H1 (cell line): ENCODE measurements around the gene ZSCAN10. TPM values are rescaled to one million over a fixed set of nuclear protein-coding genes. Genes with fewer than 3 reads are reported as not detected.
"Not testable (repeated sequence)": the region's sequence is repeated elsewhere in the genome, so short reads cannot be mapped to it uniquely, and the experiment has no call there.

Experiments used
- CTCF ChIA-PET: fragments of 300-600 bp; sonication (Branson Sonifier 250); formaldehyde crosslinking; loops from one replicate; lab custom pipeline; 2021; ENCODE audit not compliant: partially characterized antibody; lab: Charles Lee
- POLR2A ChIA-PET: fragments of 300-600 bp; sonication (Branson Sonifier 250); formaldehyde crosslinking; loops from one replicate; lab custom pipeline; 2021; ENCODE audit warnings: inconsistent platforms; ENCODE audit not compliant: partially characterized antibody; lab: Charles Lee
- DNase-seq, 2 experiments: peaks; one replicate each; pipeline versions ENCODE4 v3.0.0 to v3.0.0-alpha.2; 2010 to 2022; ENCODE audit warnings: low spot score in 2 of 2, low read depth in 1 of 2, mixed read lengths in 1 of 2
- FAIRE-seq: peaks from 2 replicates; lab custom pipeline; 2011; peaks lifted over from hg19 to GRCh38; lab: Jason Lieb, UNC
- H2AFZ ChIP-seq: 2 replicates; pipeline ENCODE4 v1.8.1; 2012; ENCODE audit warnings: low read length, inconsistent platforms
- H2AK5ac ChIP-seq: 2 replicates; pipeline ENCODE4 v1.6.1; 2013; ENCODE audit warnings: low read depth, low read length
- H2BK120ac ChIP-seq: replicated peaks from 2 replicates; pipeline ENCODE3; 2013; ENCODE audit warnings: low read depth, low read length, inconsistent platforms
- H2BK12ac ChIP-seq: 2 replicates; pipeline ENCODE4 v1.6.1; 2013; ENCODE audit warnings: low read depth, low read length
- H2BK15ac ChIP-seq: 2 replicates; pipeline ENCODE4 v1.6.1; 2013; ENCODE audit warnings: low read length
- H2BK20ac ChIP-seq: 2 replicates; pipeline ENCODE4 v1.6.1; 2013; ENCODE audit warnings: low read length
- H2BK5ac ChIP-seq: 2 replicates; pipeline ENCODE4 v1.6.1; 2013; ENCODE audit warnings: low read depth, low read length
- H3K14ac ChIP-seq: 2 replicates; pipeline ENCODE4 v1.6.1; 2013; ENCODE audit warnings: inconsistent platforms; ENCODE audit not compliant: insufficient read length
- H3K18ac ChIP-seq: 2 replicates; pipeline ENCODE4 v1.6.1; 2013; ENCODE audit warnings: low read length; ENCODE audit errors: extremely low read depth
- H3K23ac ChIP-seq: 2 replicates; pipeline ENCODE4 v1.6.1; 2013; ENCODE audit warnings: inconsistent platforms; ENCODE audit not compliant: insufficient read length
- H3K23me2 ChIP-seq: 2 replicates; pipeline ENCODE4 v1.6.1; 2013; ENCODE audit warnings: low read depth, low read length
- H3K27ac ChIP-seq: 2 replicates; pipeline ENCODE4 v1.6.1; 2011; ENCODE audit warnings: low read depth, low read length, inconsistent platforms
- H3K27me3 ChIP-seq, 4 experiments: replicated peaks in 1 of 4; 1 replicate in 1 of 4; 2 replicates in 3 of 4; pipeline versions ENCODE4 v1.6.1 to v1.8.1; 2011 to 2013; ENCODE audit warnings: low read length in 3 of 4, mild to moderate bottlenecking in 3 of 4, inconsistent platforms in 2 of 4, mixed read lengths in 2 of 4, moderate library complexity in 1 of 4; ENCODE audit not compliant: control insufficient read depth in 3 of 4, insufficient read depth in 3 of 4; ENCODE audit errors: extremely low read depth in 1 of 4
- H3K36me3 ChIP-seq, 4 experiments: 2 replicates each; pipeline versions ENCODE4 v1.6.1 to v1.8.1; 2011 to 2013; ENCODE audit warnings: mild to moderate bottlenecking in 4 of 4, low read length in 3 of 4, moderate library complexity in 2 of 4, control low read depth in 1 of 4, inconsistent platforms in 1 of 4; ENCODE audit not compliant: insufficient read depth in 4 of 4, control insufficient read depth in 2 of 4
- H3K4ac ChIP-seq: replicated peaks from 2 replicates; pipeline ENCODE3; 2013; ENCODE audit warnings: low read length, low read depth, mixed read lengths, inconsistent platforms; ENCODE audit not compliant: insufficient read length
- H3K4me1 ChIP-seq, 4 experiments: replicated peaks in 1 of 4; 1 replicate in 1 of 4; 2 replicates in 3 of 4; pipeline versions ENCODE4 v1.6.1 to v1.8.1; 2011 to 2013; ENCODE audit warnings: low read length in 3 of 4, inconsistent platforms in 2 of 4, mixed read lengths in 1 of 4; ENCODE audit not compliant: insufficient read depth in 4 of 4, control insufficient read depth in 3 of 4
- H3K4me2 ChIP-seq, 2 experiments: 2 replicates each; pipeline versions ENCODE4 v1.6.1 to v1.8.1; 2011 to 2013; ENCODE audit warnings: low read depth in 2 of 2, low read length in 2 of 2, control low read depth in 1 of 2, inconsistent platforms in 1 of 2, mild to moderate bottlenecking in 1 of 2; ENCODE audit not compliant: insufficient read depth in 1 of 2
- H3K4me3 ChIP-seq, 4 experiments: fragments of 200-600, 300-600 bp in 1 of 4; sonication (generic), shearing (Covaris generic), sonication (Bioruptor Twin) in 1 of 4; 2 replicates each; pipeline versions ENCODE4 v1.5.1 to v1.8.1; 2011 to 2016; ENCODE audit warnings: low read length in 4 of 4, low read depth in 3 of 4, control low read depth in 2 of 4, inconsistent platforms in 2 of 4, mild to moderate bottlenecking in 2 of 4, mixed read lengths in 1 of 4, moderate library complexity in 1 of 4; ENCODE audit not compliant: insufficient read depth in 2 of 4; ENCODE audit errors: extremely low read depth in 1 of 4
- H3K56ac ChIP-seq: replicated peaks from 2 replicates; pipeline ENCODE3; 2013; ENCODE audit warnings: low read depth, mild to moderate bottlenecking, mixed read lengths, low read length, inconsistent platforms; ENCODE audit not compliant: insufficient read length
- H3K79me1 ChIP-seq: 2 replicates; pipeline ENCODE4 v1.6.1; 2013; ENCODE audit warnings: low read depth, low read length, control low read depth
- H3K79me2 ChIP-seq, 2 experiments: 2 replicates each; pipeline versions ENCODE4 v1.6.1 to v1.8.1; 2012 to 2013; ENCODE audit warnings: low read length in 2 of 2, mild to moderate bottlenecking in 2 of 2, inconsistent platforms in 1 of 2; ENCODE audit not compliant: insufficient read depth in 2 of 2, control insufficient read depth in 1 of 2
- H3K9ac ChIP-seq, 4 experiments: replicated peaks in 1 of 4; 1 replicate in 1 of 4; 2 replicates in 3 of 4; pipeline versions ENCODE4 v1.6.1 to v1.8.1; 2011 to 2013; ENCODE audit warnings: low read depth in 3 of 4, low read length in 3 of 4, control low read depth in 2 of 4, mild to moderate bottlenecking in 2 of 4, moderate library complexity in 2 of 4, inconsistent platforms in 1 of 4; ENCODE audit errors: extremely low read depth in 1 of 4
- H3K9me3 ChIP-seq, 2 experiments: 2 replicates each; pipeline versions ENCODE4 v1.6.1 to v1.8.1; 2012 to 2013; ENCODE audit warnings: mild to moderate bottlenecking in 2 of 2, moderate library complexity in 2 of 2, control low read depth in 1 of 2, inconsistent platforms in 1 of 2, low read depth in 1 of 2, low read length in 1 of 2, mixed read lengths in 1 of 2; ENCODE audit not compliant: insufficient read depth in 2 of 2
- H4K20me1 ChIP-seq, 2 experiments: replicated peaks in 1 of 2; 2 replicates each; pipeline versions ENCODE3 to v1.8.1; 2011 to 2013; ENCODE audit warnings: inconsistent platforms in 2 of 2, low read length in 2 of 2, mild to moderate bottlenecking in 1 of 2; ENCODE audit not compliant: insufficient read depth in 2 of 2, control insufficient read depth in 1 of 2
- H4K5ac ChIP-seq: 2 replicates; pipeline ENCODE4 v1.6.1; 2013; ENCODE audit warnings: low read length, low read depth, mixed read lengths, inconsistent platforms; ENCODE audit not compliant: insufficient read length
- H4K8ac ChIP-seq: 2 replicates; pipeline ENCODE4 v1.8.0; 2013; ENCODE audit warnings: mild to moderate bottlenecking, moderate library complexity, low read length, inconsistent platforms; ENCODE audit not compliant: insufficient read depth; ENCODE audit errors: extremely low read depth
- H4K91ac ChIP-seq: replicated peaks from 2 replicates; pipeline ENCODE3; 2013; ENCODE audit warnings: low read length, mixed read lengths, inconsistent platforms; ENCODE audit not compliant: insufficient read length
- WGBS, 2 experiments: shearing (Covaris generic) in 1 of 2; methylation state at CpG; one replicate each; pipeline versions ENCODE4 v1.1.6 to v1.1.7; 2013 to 2015; ENCODE audit warnings: low lambda C conversion rate in 2 of 2, mixed read lengths in 2 of 2, inconsistent platforms in 1 of 2, low coverage in 1 of 2, missing lambda C conversion rate in 1 of 2; ENCODE audit not compliant: insufficient replicate concordance in 2 of 2, insufficient coverage in 1 of 2, insufficient read length in 1 of 2; ENCODE audit errors: extremely low coverage in 1 of 2, missing lambda C conversion rate in 1 of 2; 5-methylcytosine and 5-hydroxymethylcytosine counted together
- polyA plus RNA-seq, 7 experiments: library from polyadenylated mRNA; depleted of rRNA in 3 of 7; stranded (reverse) in 5 of 7; unstranded in 2 of 7; fragments of >200 nt in 5 of 7; fragments of 200-250 nt in 2 of 7; gene quantifications; 1 replicate in 5 of 7; 2 replicates in 1 of 7; 4 replicates in 1 of 7; pipeline versions ENCODE4 v1.2.1 to v1.2.3, GENCODE V29; 2011 to 2013; ENCODE audit warnings: missing spikeins in 2 of 7, mixed read lengths in 2 of 7
- total RNA-seq: library from RNA; stranded (reverse); fragmentation: NEBNext Ultra II Directional; extraction: Animal tissue kit (Norgen Biotek cat#: 25700); gene quantifications from 2 replicates; pipeline ENCODE4 v1.2.1, GENCODE V29; 2021

The ZSCAN10 gene
- total and polyA plus RNA-seq, 2 of the 8 experiments (the other 6 are each of a cell fraction or from before 2014, with no cell fraction given): 209 to 314 TPM

DNA sequence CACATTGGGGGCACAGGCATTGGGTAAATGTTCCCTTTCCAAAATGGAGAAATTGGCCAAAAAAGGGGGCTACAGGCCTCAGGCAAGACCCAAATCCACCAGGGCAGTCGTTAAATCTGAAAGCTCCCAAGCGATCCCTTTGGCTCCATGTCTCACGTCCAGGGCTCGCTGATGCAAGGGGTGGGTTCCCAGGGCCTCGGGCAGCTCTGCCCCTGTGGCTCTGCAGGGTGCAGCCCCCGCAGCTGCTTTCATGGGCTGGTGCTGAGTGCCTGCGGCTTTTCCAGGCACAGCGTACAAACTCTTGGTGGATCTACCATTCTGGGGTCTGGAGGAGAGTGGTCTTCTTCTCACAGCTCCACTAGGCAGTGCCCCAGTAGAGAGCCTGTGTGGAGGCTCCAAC, 15.7 kb downstream of the ZSCAN10 start:
- H3K4me3 ChIP-seq, H3K4me2 ChIP-seq, DNase-seq, H3K79me2 ChIP-seq, H3K23me2 ChIP-seq, H2BK12ac ChIP-seq, H3K27ac ChIP-seq, H3K9me3 ChIP-seq, H3K36me3 ChIP-seq, H3K4me1 ChIP-seq, H3K4ac ChIP-seq, H2AK5ac ChIP-seq, H4K20me1 ChIP-seq, H4K91ac ChIP-seq, FAIRE-seq, H4K5ac ChIP-seq, H3K23ac ChIP-seq, H3K14ac ChIP-seq, H2BK5ac ChIP-seq, H4K8ac ChIP-seq, H3K18ac ChIP-seq, H2AFZ ChIP-seq, H3K9ac ChIP-seq, H2BK120ac ChIP-seq, H3K79me1 ChIP-seq, H2BK20ac ChIP-seq, H3K27me3 ChIP-seq, H2BK15ac ChIP-seq, H3K56ac ChIP-seq: not testable (repeated sequence)
- ChIA-PET POLR2A (interaction anchor here (0.8 to 1.5 kb wide), 8 partner anchors 8 to 36 kb away, joined by 3 to 6 read pairs (median 4); partner anchors contain the start of gene ZSCAN10), CTCF (interaction anchor here (0.8 to 2.8 kb wide), 6 partner anchors 12 to 53 kb away, joined by 3 to 16 read pairs (median 3); no protein-coding TSS in a partner anchor)
- WGBS, 2 experiments: 92% methylated on average over 8 of the region's 8 CpGs; no CpG with 5 or more reads in 1 of the 2 experiments

DNA sequence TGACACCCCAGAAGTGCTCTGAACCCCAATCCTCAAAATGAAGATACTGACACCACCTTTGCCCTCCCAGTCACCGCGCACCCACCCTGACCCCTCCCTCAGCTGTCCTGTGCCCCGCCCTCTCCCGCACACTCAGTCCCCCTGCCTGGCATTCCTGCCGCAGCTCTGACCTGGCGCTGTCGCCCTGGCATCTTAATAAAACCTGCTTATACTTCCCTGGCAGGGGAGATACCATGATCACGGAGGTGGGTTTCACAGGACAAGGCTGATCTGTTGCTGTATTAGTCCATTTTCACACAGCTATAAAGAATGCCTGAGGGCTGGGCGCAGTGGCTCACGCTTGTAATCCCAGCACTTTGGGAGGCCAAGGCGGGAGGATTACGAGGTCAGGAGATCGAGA, 17.1 kb downstream of the ZSCAN10 start:
- not testable (repeated sequence) for FAIRE-seq, H3K79me1 ChIP-seq, H3K4me3 ChIP-seq, H3K18ac ChIP-seq, H3K36me3 ChIP-seq, H2AFZ ChIP-seq, H4K8ac ChIP-seq, H4K91ac ChIP-seq, H2AK5ac ChIP-seq, H3K9ac ChIP-seq, H3K23ac ChIP-seq, H3K56ac ChIP-seq, H4K20me1 ChIP-seq, H3K4me1 ChIP-seq, H4K5ac ChIP-seq, H3K27me3 ChIP-seq, H2BK120ac ChIP-seq, H3K23me2 ChIP-seq, DNase-seq, H2BK12ac ChIP-seq, H3K14ac ChIP-seq, H2BK15ac ChIP-seq, H3K4me2 ChIP-seq, H2BK20ac ChIP-seq, H3K4ac ChIP-seq, H3K27ac ChIP-seq, H3K9me3 ChIP-seq, H3K79me2 ChIP-seq, H2BK5ac ChIP-seq
- ChIA-PET CTCF (interaction anchor here (1.0 to 2.8 kb wide), 3 partner anchors 11 to 23 kb away, joined by 3 to 16 read pairs (median 3); no protein-coding TSS in a partner anchor), POLR2A (interaction anchor here (0.6 to 1.5 kb wide), 8 partner anchors 9 to 58 kb away, joined by 3 to 5 read pairs (median 4); partner anchors contain the start of genes IL32 and ZSCAN10)
- WGBS, 2 experiments: 92% methylated on average over 10 of the region's 13 CpGs; no CpG with 5 or more reads in 1 of the 2 experiments
